Stimulated activated naive CD8-positive, alpha-beta T cell treated with anti-CD3 and anti-CD28 coated beads, Interleukin-15, Interleukin-2, amounts not matched to agents 100 ng/mL and 50 ng/mL, for 24 hours (primary cell): ENCODE results near the gene RELL1.
A peak's percentile ranks its signal among the peaks of the same experiment; 100 is the strongest.

Experiments used
- H3K27ac Mint-ChIP-seq: one replicate; pipeline ENCODE4 v1.8.0; 2021; ENCODE audit warnings: mild to moderate bottlenecking, mixed read lengths
- H3K27me3 Mint-ChIP-seq: one replicate; pipeline ENCODE4 v1.8.0; 2021; ENCODE audit warnings: mixed read lengths
- H3K36me3 Mint-ChIP-seq: one replicate; pipeline ENCODE4 v1.8.0; 2021; ENCODE audit warnings: low read depth, mixed read lengths
- H3K4me1 Mint-ChIP-seq: one replicate; pipeline ENCODE4 v1.8.0; 2021; ENCODE audit warnings: low read depth, mixed read lengths
- H3K4me3 Mint-ChIP-seq: one replicate; pipeline ENCODE4 v1.8.0; 2021; ENCODE audit warnings: mild to moderate bottlenecking, mixed read lengths
- H3K9me3 Mint-ChIP-seq: one replicate; pipeline ENCODE4 v1.8.0; 2021; ENCODE audit warnings: mixed read lengths

RELL1 gene

GRCh38 chr4:37641886-37642849, 44.0 kb downstream of the RELL1 start:
- Mint-ChIP-seq H3K27ac (no peak overlapping the region), H3K9me3 (no peaks in the 10 kb centered on the region), H3K4me3 (no peak overlapping the region), H3K36me3 (peaks cover 27% of the 10 kb centered on the region), H3K27me3 (no peaks in the 10 kb centered on the region), H3K4me1 (no peaks in the 10 kb centered on the region)

- Mint-ChIP-seq H3K36me3 (peaks cover 26% of the 10 kb centered on the region), H3K27ac (no peak overlapping the region), H3K9me3 (no peaks in the 10 kb centered on the region), H3K27me3 (no peaks in the 10 kb centered on the region), H3K4me1 (no peaks in the 10 kb centered on the region), H3K4me3 (no peak overlapping the region)
These were observed 44.8 kb downstream of the RELL1 start for GRCh38 chr4:37641352-37641751.

- no peaks in the 10 kb centered on the region for H3K27me3 Mint-ChIP-seq
- no peaks in the 10 kb centered on the region for H3K4me1 Mint-ChIP-seq
- H3K4me3 Mint-ChIP-seq = no peak overlapping the region
- H3K27ac Mint-ChIP-seq = no peak overlapping the region
- peaks cover 19% of the 10 kb centered on the region for H3K36me3 Mint-ChIP-seq
- H3K9me3 Mint-ChIP-seq = no peaks in the 10 kb centered on the region
These were observed 46.5 kb downstream of the RELL1 start for GRCh38 chr4:37639551-37640285.

- no peak overlapping the region for H3K4me3 Mint-ChIP-seq
- peaks cover 50% of the 10 kb centered on the region for H3K36me3 Mint-ChIP-seq
- no peak overlapping the region for H3K27ac Mint-ChIP-seq
- no peaks in the 10 kb centered on the region for H3K4me1 Mint-ChIP-seq
- H3K27me3 Mint-ChIP-seq = no peaks in the 10 kb centered on the region
- no peaks in the 10 kb centered on the region for H3K9me3 Mint-ChIP-seq
These were observed 51.0 kb downstream of the RELL1 start for GRCh38 chr4:37635155-37635554.

- Mint-ChIP-seq H3K4me1 (no peaks in the 10 kb centered on the region), H3K27me3 (no peaks in the 10 kb centered on the region), H3K9me3 (no peaks in the 10 kb centered on the region), H3K27ac (no peak overlapping the region), H3K36me3 (peaks cover 58% of the 10 kb centered on the region), H3K4me3 (no peak overlapping the region)
These were observed 52.0 kb downstream of the RELL1 start for GRCh38 chr4:37634180-37634579.

- H3K4me1 Mint-ChIP-seq = no peaks in the 10 kb centered on the region
- peaks cover 65% of the 10 kb centered on the region for H3K36me3 Mint-ChIP-seq
- no peak overlapping the region for H3K4me3 Mint-ChIP-seq
- no peak overlapping the region for H3K27ac Mint-ChIP-seq
- no peaks in the 10 kb centered on the region for H3K27me3 Mint-ChIP-seq
- no peaks in the 10 kb centered on the region for H3K9me3 Mint-ChIP-seq
These were observed 53.3 kb downstream of the RELL1 start for GRCh38 chr4:37632836-37633235.

- H3K36me3 Mint-ChIP-seq = peaks cover 59% of the 10 kb centered on the region
These were observed 54.6 kb downstream of the RELL1 start for GRCh38 chr4:37631551-37631950.

GRCh38 chr4:37629713-37630112, 56.5 kb downstream of the RELL1 start:
- Mint-ChIP-seq H3K4me3 (no peak overlapping the region), H3K27ac (no peak overlapping the region), H3K27me3 (no peaks in the 10 kb centered on the region), H3K36me3 (peaks cover 62% of the 10 kb centered on the region), H3K4me1 (no peaks in the 10 kb centered on the region), H3K9me3 (no peaks in the 10 kb centered on the region)

More at GRCh38 chr4:37631551-37631950, 54.6 kb downstream of the RELL1 start:
- no peak overlapping the region for H3K27ac Mint-ChIP-seq
- no peaks in the 10 kb centered on the region for H3K27me3 Mint-ChIP-seq
- H3K4me1 Mint-ChIP-seq = no peaks in the 10 kb centered on the region
- no peaks in the 10 kb centered on the region for H3K9me3 Mint-ChIP-seq
- H3K4me3 Mint-ChIP-seq = no peak overlapping the region

GRCh38 chr4:37628977-37629609, 57.1 kb downstream of the RELL1 start:
- Mint-ChIP-seq H3K4me3 (no peak overlapping the region), H3K9me3 (no peaks in the 10 kb centered on the region), H3K4me1 (no peaks in the 10 kb centered on the region), H3K27ac (no peak overlapping the region), H3K27me3 (no peaks in the 10 kb centered on the region), H3K36me3 (peaks cover 58% of the 10 kb centered on the region)

- no peak overlapping the region for H3K27ac Mint-ChIP-seq
- no peaks in the 10 kb centered on the region for H3K27me3 Mint-ChIP-seq
- H3K36me3 Mint-ChIP-seq = peaks cover 59% of the 10 kb centered on the region
- no peaks in the 10 kb centered on the region for H3K9me3 Mint-ChIP-seq
- H3K4me3 Mint-ChIP-seq = no peak overlapping the region
- H3K4me1 Mint-ChIP-seq = no peaks in the 10 kb centered on the region
These were observed 58.9 kb downstream of the RELL1 start for GRCh38 chr4:37627263-37627662.

- peaks cover 49% of the 10 kb centered on the region for H3K36me3 Mint-ChIP-seq
- no peaks in the 10 kb centered on the region for H3K9me3 Mint-ChIP-seq
- no peak overlapping the region for H3K27ac Mint-ChIP-seq
These were observed 60.7 kb downstream of the RELL1 start for GRCh38 chr4:37625499-37625898.

GRCh38 chr4:37623940-37624339, 62.2 kb downstream of the RELL1 start:
- Mint-ChIP-seq H3K27me3 (no peaks in the 10 kb centered on the region), H3K9me3 (no peaks in the 10 kb centered on the region), H3K4me3 (no peak overlapping the region), H3K36me3 (peaks cover 38% of the 10 kb centered on the region), H3K27ac (no peak overlapping the region), H3K4me1 (no peaks in the 10 kb centered on the region)

More at GRCh38 chr4:37625499-37625898, 60.7 kb downstream of the RELL1 start:
- Mint-ChIP-seq H3K4me1 (no peaks in the 10 kb centered on the region), H3K4me3 (no peak overlapping the region), H3K27me3 (no peaks in the 10 kb centered on the region)

- H3K36me3 Mint-ChIP-seq = peaks cover 30% of the 10 kb centered on the region
- no peaks in the 10 kb centered on the region for H3K27me3 Mint-ChIP-seq
- no peak overlapping the region for H3K27ac Mint-ChIP-seq
- no peaks in the 10 kb centered on the region for H3K9me3 Mint-ChIP-seq
- H3K4me1 Mint-ChIP-seq = no peaks in the 10 kb centered on the region
- no peak overlapping the region for H3K4me3 Mint-ChIP-seq
These were observed 63.1 kb downstream of the RELL1 start for GRCh38 chr4:37623125-37623524.

GRCh38 chr4:37620176-37620575, 66.0 kb downstream of the RELL1 start:
- Mint-ChIP-seq H3K4me1 (peaks cover 17% of the 10 kb centered on the region), H3K27ac (no peak overlapping the region), H3K4me3 (no peak overlapping the region), H3K36me3 (peaks cover 18% of the 10 kb centered on the region), H3K9me3 (no peaks in the 10 kb centered on the region), H3K27me3 (no peaks in the 10 kb centered on the region)

GRCh38 chr4:37615720-37616063, 70.5 kb downstream of the RELL1 start:
- Mint-ChIP-seq H3K4me3 (no peak overlapping the region), H3K36me3 (peaks cover 6% of the 10 kb centered on the region), H3K27ac (peak overlapping the region; percentile 17)

More at GRCh38 chr4:37615720-37616063, 70.5 kb downstream of the RELL1 start:
- Mint-ChIP-seq H3K9me3 (no peaks in the 10 kb centered on the region), H3K27me3 (no peaks in the 10 kb centered on the region), H3K4me1 (peaks cover 20% of the 10 kb centered on the region)
